PC-9 (cell line): ENCODE measurements around the gene PADI3.

ENCODE experiments used
- EZH2 ChIP-seq: fragments of 200-600 bp; sonication (generic); IDR thresholded peaks from 2 replicates; pipeline ENCODE4 v1.8.0; 2017; ENCODE audit warnings: antibody characterized with exemption, low read depth
- TF ChIP-seq, protein P1 (sequence below): fragments of 200-600 bp; sonication (generic); conservative IDR thresholded peaks from 2 replicates; pipeline ENCODE4 v1.6.1; 2017; ENCODE audit warnings: mixed run types, antibody characterized with exemption, mild to moderate bottlenecking, moderate library complexity

DNA sequence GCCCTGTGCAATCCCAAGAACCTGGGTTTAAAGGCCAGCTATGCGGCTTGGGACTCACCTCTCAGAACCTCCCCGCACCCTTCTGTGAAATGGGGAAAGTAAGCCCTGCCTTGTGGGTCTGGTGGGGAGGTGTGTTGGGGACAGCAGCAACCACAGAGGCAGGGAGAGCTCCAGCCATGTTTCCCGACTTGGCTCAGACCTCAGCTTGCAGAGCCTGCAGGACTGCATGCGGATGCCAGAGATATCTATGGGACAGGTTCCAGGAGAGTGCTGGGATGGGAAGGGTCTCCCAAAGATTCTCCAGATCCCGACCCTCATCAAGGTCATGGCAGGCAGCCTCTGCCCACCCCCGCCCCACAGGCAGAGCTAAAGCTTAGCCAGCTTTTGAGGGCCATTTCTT is 23.8 kb upstream of the PADI3 start:
- TF ChIP-seq, protein P1, sequence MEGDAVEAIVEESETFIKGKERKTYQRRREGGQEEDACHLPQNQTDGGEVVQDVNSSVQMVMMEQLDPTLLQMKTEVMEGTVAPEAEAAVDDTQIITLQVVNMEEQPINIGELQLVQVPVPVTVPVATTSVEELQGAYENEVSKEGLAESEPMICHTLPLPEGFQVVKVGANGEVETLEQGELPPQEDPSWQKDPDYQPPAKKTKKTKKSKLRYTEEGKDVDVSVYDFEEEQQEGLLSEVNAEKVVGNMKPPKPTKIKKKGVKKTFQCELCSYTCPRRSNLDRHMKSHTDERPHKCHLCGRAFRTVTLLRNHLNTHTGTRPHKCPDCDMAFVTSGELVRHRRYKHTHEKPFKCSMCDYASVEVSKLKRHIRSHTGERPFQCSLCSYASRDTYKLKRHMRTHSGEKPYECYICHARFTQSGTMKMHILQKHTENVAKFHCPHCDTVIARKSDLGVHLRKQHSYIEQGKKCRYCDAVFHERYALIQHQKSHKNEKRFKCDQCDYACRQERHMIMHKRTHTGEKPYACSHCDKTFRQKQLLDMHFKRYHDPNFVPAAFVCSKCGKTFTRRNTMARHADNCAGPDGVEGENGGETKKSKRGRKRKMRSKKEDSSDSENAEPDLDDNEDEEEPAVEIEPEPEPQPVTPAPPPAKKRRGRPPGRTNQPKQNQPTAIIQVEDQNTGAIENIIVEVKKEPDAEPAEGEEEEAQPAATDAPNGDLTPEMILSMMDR: no peak
- TF ChIP-seq EZH2: no peak
